Measurements from ENCODE around the gene TJP2. TPM values are rescaled to one million over a fixed set of nuclear protein-coding genes. Genes with fewer than 3 reads are reported as not detected.

Gene TJP2
- polyA plus RNA-seq, 1 donor from 2014 or later = 3.1 TPM

DNA sequence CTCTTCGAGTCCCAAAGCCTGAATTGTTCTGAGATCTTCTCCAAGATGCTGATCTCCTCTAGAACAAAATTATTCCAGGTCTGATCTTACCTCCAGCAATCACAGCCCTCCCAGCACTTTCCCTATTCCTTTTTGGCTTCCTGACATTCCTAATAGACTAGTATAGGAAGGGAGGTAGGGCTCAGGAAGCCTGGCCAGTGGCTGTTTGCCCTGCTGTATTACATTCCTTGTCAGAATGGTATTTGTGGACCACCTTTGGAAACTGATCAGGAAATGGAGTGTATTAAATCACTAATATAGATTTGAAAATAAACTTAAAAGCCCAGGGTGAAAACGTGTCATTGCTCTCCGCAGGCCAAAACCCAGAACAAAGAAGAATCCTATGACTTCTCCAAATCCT lies 76.6 kb downstream of the TJP2 start:
- Histone ChIP-seq H3K9me2 (ENCODE audit: insufficient read depth, low read length) (no peaks in the 10 kb centered on the region), H4K20me1 (ENCODE audit: insufficient read depth) (no peaks in the 10 kb centered on the region), H3K27ac (ENCODE audit: low read length) (no peak overlapping the region), H3K36me3 (ENCODE audit: insufficient read depth, low read length) (no peaks in the 10 kb centered on the region), H2AFZ (ENCODE audit: low read depth, low read length) (no peak overlapping the region), H3K27me3 (ENCODE audit: insufficient read depth, low read depth, low read length) (no peaks in the 10 kb centered on the region), H3K9me3 (ENCODE audit: low read length) (no peaks in the 10 kb centered on the region), H3K79me2 (replicated peaks; ENCODE audit: insufficient read depth, low read length) (no peaks in the 10 kb centered on the region), H3K4me2 (ENCODE audit: low read length) (no peak overlapping the region), H3F3A (ENCODE audit: insufficient read depth, low read length, poor library complexity, severe bottlenecking) (no peaks in the 10 kb centered on the region), H3K4me3 (ENCODE audit: low read length) (no peak overlapping the region), H3K9ac (ENCODE audit: low read length) (no peak overlapping the region)
- TF ChIP-seq SMC3 (conservative IDR thresholded peaks at IDR 0.05; ENCODE audit: poor library complexity) (no peak), MXI1 (conservative IDR thresholded peaks at IDR 0.05; ENCODE audit: poor library complexity, severe bottlenecking) (no peak), EP300 (conservative IDR thresholded peaks at IDR 0.05; ENCODE audit: poor library complexity, severe bottlenecking) (no peak), TAF1 (IDR thresholded peaks at IDR 0.05; ENCODE audit: low read depth) (no peak), EZH2 (IDR thresholded peaks at IDR 0.05; ENCODE audit: borderline replicate concordance, insufficient read depth, low read length, poor library complexity, severe bottlenecking) (no peak), POLR2AphosphoS5 (IDR thresholded peaks at IDR 0.05) (no peak), RAD21 (conservative IDR thresholded peaks at IDR 0.05) (no peak)
- TF ChIP-seq, protein P1, sequence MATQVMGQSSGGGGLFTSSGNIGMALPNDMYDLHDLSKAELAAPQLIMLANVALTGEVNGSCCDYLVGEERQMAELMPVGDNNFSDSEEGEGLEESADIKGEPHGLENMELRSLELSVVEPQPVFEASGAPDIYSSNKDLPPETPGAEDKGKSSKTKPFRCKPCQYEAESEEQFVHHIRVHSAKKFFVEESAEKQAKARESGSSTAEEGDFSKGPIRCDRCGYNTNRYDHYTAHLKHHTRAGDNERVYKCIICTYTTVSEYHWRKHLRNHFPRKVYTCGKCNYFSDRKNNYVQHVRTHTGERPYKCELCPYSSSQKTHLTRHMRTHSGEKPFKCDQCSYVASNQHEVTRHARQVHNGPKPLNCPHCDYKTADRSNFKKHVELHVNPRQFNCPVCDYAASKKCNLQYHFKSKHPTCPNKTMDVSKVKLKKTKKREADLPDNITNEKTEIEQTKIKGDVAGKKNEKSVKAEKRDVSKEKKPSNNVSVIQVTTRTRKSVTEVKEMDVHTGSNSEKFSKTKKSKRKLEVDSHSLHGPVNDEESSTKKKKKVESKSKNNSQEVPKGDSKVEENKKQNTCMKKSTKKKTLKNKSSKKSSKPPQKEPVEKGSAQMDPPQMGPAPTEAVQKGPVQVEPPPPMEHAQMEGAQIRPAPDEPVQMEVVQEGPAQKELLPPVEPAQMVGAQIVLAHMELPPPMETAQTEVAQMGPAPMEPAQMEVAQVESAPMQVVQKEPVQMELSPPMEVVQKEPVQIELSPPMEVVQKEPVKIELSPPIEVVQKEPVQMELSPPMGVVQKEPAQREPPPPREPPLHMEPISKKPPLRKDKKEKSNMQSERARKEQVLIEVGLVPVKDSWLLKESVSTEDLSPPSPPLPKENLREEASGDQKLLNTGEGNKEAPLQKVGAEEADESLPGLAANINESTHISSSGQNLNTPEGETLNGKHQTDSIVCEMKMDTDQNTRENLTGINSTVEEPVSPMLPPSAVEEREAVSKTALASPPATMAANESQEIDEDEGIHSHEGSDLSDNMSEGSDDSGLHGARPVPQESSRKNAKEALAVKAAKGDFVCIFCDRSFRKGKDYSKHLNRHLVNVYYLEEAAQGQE (IDR thresholded peaks at IDR 0.05; ENCODE audit: borderline replicate concordance) = no peak
- TF ChIP-seq, protein P2, sequence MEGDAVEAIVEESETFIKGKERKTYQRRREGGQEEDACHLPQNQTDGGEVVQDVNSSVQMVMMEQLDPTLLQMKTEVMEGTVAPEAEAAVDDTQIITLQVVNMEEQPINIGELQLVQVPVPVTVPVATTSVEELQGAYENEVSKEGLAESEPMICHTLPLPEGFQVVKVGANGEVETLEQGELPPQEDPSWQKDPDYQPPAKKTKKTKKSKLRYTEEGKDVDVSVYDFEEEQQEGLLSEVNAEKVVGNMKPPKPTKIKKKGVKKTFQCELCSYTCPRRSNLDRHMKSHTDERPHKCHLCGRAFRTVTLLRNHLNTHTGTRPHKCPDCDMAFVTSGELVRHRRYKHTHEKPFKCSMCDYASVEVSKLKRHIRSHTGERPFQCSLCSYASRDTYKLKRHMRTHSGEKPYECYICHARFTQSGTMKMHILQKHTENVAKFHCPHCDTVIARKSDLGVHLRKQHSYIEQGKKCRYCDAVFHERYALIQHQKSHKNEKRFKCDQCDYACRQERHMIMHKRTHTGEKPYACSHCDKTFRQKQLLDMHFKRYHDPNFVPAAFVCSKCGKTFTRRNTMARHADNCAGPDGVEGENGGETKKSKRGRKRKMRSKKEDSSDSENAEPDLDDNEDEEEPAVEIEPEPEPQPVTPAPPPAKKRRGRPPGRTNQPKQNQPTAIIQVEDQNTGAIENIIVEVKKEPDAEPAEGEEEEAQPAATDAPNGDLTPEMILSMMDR (IDR thresholded peaks at IDR 0.05; ENCODE audit: poor library complexity, severe bottlenecking) = no peak

DNA sequence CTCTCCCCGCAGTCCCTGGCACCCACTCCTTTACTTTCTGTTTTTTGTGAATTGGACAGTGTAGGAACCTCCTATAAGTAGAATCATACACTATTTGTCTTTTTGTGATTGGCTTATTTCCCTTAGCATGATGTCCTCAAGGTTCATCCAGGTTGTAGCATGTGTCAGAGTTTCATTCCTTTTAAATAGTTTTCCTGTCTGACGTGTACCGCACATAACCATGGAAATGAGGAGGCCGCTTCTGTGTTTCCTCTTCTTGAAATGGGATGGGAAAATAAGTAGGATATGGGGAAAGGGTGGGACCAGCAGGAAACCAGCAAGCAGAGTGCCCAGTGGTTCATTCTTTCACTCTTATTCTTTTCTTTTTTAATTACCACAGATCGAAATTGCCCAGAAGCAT lies 78.4 kb downstream of the TJP2 start:
- H3K4me2 ChIP-seq (ENCODE audit: low read length) = no peak overlapping the region
- H3K27ac ChIP-seq (ENCODE audit: low read length) = no peak overlapping the region
- H4K20me1 ChIP-seq (ENCODE audit: insufficient read depth) = no peaks in the 10 kb centered on the region
- TF ChIP-seq TAF1 (IDR thresholded peaks at IDR 0.05; ENCODE audit: low read depth) = no peak
- TF ChIP-seq, protein P2 (IDR thresholded peaks at IDR 0.05; ENCODE audit: poor library complexity, severe bottlenecking) = no peak
- TF ChIP-seq RAD21 (conservative IDR thresholded peaks at IDR 0.05) = no peak
- TF ChIP-seq MXI1 (conservative IDR thresholded peaks at IDR 0.05; ENCODE audit: poor library complexity, severe bottlenecking) = no peak
- TF ChIP-seq, protein P1 (IDR thresholded peaks at IDR 0.05; ENCODE audit: borderline replicate concordance) = no peak
- no peak for TF ChIP-seq SMC3 (conservative IDR thresholded peaks at IDR 0.05; ENCODE audit: poor library complexity)
- no peak for TF ChIP-seq EP300 (conservative IDR thresholded peaks at IDR 0.05; ENCODE audit: poor library complexity, severe bottlenecking)
- TF ChIP-seq POLR2AphosphoS5 (IDR thresholded peaks at IDR 0.05) = no peak
- no peak for TF ChIP-seq EZH2 (IDR thresholded peaks at IDR 0.05; ENCODE audit: borderline replicate concordance, insufficient read depth, low read length, poor library complexity, severe bottlenecking)
- H3K9me2 ChIP-seq (ENCODE audit: insufficient read depth, low read length) = no peaks in the 10 kb centered on the region
- H3K36me3 ChIP-seq (ENCODE audit: insufficient read depth, low read length) = no peaks in the 10 kb centered on the region
- H2AFZ ChIP-seq (ENCODE audit: low read depth, low read length) = no peak overlapping the region
- no peaks in the 10 kb centered on the region for H3F3A ChIP-seq (ENCODE audit: insufficient read depth, low read length, poor library complexity, severe bottlenecking)
- no peaks in the 10 kb centered on the region for H3K79me2 ChIP-seq (replicated peaks; ENCODE audit: insufficient read depth, low read length)
- no peak overlapping the region for H3K4me3 ChIP-seq (ENCODE audit: low read length)
- no peak overlapping the region for H3K9ac ChIP-seq (ENCODE audit: low read length)
- no peaks in the 10 kb centered on the region for H3K9me3 ChIP-seq (ENCODE audit: low read length)
- H3K27me3 ChIP-seq (ENCODE audit: insufficient read depth, low read depth, low read length) = no peaks in the 10 kb centered on the region

Measured in neural cell (in vitro differentiated cells).